Lower leg skin (tissue), 4 donors: Measurements from ENCODE around the gene ARPIN. TPM values are rescaled to one million over a fixed set of nuclear protein-coding genes. Genes with fewer than 3 reads are reported as not detected.
"Not testable (repeated sequence)": the region's sequence is repeated elsewhere in the genome, so short reads cannot be mapped to it uniquely, and the experiment has no call there.

ENCODE experiments used
- DNase-seq, 2 donors: peaks; one replicate each; pipeline ENCODE4 v3.0.0-alpha.2; 2019; ENCODE audit warnings: low spot score in 2 of 2
- H3K4me3 ChIP-seq: fragments of 200-600 bp; sonication (generic); 2 replicates; pipeline ENCODE4 v1.5.1; 2017; ENCODE audit warnings: mild to moderate bottlenecking, low read depth; ENCODE audit not compliant: poor library complexity, severe bottlenecking
- POLR2A ChIP-seq, 2 donors: fragments of 450-650 bp; IDR thresholded peaks; one replicate each; pipeline ENCODE4 v1.6.1; 2016 to 2017; ENCODE audit warnings: antibody characterized with exemption in 2 of 2, mild to moderate bottlenecking in 1 of 2, moderate library complexity in 1 of 2
- WGBS, 2 donors: methylation state at CpG; one replicate each; pipeline ENCODE4 v1.1.5; 2018; 5-methylcytosine and 5-hydroxymethylcytosine counted together
- intact Hi-C: fragments of 100-400 bp; cut with DNase I; formaldehyde crosslinking; loops from one replicate; pipeline ENCODE4 v1.15.0; 2023; ENCODE audit warnings: low total_unique reads
- total RNA-seq, 4 donors: library from RNA; depleted of rRNA; stranded (reverse); fragments of >200 nt; gene quantifications; one replicate each; pipeline ENCODE4 v1.1.0, GENCODE V29; 2016
- TF ChIP-seq, protein P1 (sequence below), 3 donors: fragments of 450-650 bp; IDR thresholded peaks; one replicate each; pipeline ENCODE4 v1.5.1; 2016; ENCODE audit warnings: antibody characterized with exemption in 3 of 3, mild to moderate bottlenecking in 3 of 3, moderate library complexity in 2 of 3

Gene ARPIN
- total RNA-seq, 4 donors from 2014 or later, result 8.5 to 21.5 (median 14.4) TPM

DNA sequence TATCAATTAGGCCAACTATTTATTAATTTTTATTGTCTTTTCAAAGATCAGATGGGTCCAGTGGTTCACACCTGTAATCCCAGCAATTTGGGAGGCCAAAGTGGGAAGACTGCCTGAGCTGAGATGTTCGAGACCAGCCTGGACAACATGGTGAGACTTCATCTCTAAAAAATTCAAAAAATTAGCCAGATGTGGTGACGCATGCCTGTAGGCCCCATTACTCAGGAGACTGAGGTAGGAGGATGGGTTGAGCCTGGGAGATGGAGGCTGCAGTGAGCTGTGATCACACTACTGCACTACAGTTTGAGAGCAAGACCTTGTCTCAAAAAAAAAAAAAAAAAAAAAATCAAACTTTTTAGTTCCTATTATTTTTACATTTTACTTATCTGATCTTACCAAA is 27.1 kb downstream of the ARPIN start:
- intact Hi-C loops, result no loop called here

DNA sequence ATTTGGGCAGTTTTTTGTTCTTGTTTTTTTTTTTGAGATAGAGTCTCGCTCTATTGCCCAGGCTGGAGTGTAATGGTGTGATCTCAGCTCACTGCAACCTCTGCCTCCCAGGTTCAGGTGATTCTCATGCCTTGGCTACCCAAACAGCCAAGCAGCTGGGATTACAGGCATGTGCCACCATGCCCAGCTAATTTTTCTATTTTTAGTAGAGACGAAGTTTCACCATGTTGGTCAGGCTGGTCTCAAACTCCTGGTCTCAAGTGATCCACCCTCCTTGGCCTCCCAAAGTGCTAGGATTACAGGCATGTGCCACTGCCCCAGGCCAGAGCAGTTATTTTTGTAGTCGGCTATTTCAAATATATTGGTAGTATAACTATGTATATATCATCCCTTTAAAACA is 27.6 kb downstream of the ARPIN start:
- intact Hi-C loops, DNase-seq, H3K4me3 ChIP-seq: not testable (repeated sequence)
- 61 to 67% methylated on average over 3 of the region's 3 CpGs for WGBS, 2 donors

More for the DNA sequence above, 27.1 kb downstream of the ARPIN start:
- DNase-seq, result no peak
- TF ChIP-seq, protein P1, sequence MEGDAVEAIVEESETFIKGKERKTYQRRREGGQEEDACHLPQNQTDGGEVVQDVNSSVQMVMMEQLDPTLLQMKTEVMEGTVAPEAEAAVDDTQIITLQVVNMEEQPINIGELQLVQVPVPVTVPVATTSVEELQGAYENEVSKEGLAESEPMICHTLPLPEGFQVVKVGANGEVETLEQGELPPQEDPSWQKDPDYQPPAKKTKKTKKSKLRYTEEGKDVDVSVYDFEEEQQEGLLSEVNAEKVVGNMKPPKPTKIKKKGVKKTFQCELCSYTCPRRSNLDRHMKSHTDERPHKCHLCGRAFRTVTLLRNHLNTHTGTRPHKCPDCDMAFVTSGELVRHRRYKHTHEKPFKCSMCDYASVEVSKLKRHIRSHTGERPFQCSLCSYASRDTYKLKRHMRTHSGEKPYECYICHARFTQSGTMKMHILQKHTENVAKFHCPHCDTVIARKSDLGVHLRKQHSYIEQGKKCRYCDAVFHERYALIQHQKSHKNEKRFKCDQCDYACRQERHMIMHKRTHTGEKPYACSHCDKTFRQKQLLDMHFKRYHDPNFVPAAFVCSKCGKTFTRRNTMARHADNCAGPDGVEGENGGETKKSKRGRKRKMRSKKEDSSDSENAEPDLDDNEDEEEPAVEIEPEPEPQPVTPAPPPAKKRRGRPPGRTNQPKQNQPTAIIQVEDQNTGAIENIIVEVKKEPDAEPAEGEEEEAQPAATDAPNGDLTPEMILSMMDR (IDR thresholded peaks at IDR 0.05), result no peak
- TF ChIP-seq POLR2A (IDR thresholded peaks at IDR 0.05), result no peak
- 90% methylated on average over 2 of the region's 2 CpGs for WGBS, 2 donors
- no peak overlapping the region for H3K4me3 ChIP-seq

DNA sequence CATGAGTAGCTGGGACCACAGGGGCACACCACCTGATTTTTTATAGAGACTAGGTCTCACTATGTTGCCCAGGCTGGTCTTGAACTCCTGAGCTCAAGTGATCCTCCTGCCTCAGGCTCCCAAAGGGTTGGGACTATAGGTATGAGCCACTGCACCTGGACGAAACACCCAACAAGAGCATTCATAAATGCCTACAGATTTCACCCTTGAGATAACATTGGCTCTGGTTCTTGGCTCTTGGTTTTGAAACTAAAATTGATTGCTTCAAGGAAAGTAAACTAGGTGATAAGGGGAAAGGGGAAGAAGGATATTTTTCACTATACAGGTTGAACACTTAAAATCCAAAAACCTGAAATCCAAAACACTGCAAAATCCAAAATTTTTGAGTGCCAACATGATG is 29.2 kb downstream of the ARPIN start:
- WGBS, 2 donors, result 92 to 96% methylated on average over 1 of the region's 1 CpG
- no peak for TF ChIP-seq POLR2A (IDR thresholded peaks at IDR 0.05)
- TF ChIP-seq, protein P1 (IDR thresholded peaks at IDR 0.05), result no peak

DNA sequence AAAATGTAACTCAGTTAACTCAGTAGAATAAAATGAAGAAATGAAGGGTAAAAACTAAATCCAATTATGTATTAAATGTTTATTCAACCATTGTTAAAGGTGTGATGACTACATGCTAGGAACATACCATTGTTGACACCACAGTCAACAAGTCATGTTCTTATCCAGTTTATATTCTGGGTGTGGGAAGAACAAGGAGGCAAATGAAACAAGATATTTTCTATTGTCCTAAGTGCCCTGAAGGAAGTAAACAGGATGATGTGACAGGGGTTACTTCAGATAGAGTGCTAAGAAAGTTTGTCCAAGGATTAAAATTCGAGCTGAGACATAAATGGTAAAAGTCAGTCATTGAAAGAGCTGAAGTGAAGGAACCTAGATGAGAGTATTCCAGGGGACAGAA is 32.0 kb downstream of the ARPIN start:
- intact Hi-C loops, result no loop called here
- 69 to 76% methylated on average over 1 of the region's 1 CpG for WGBS, 2 donors
- no peak for TF ChIP-seq POLR2A (IDR thresholded peaks at IDR 0.05)
- TF ChIP-seq, protein P1 (IDR thresholded peaks at IDR 0.05), result no peak
- DNase-seq, result no peak
- no peak overlapping the region for H3K4me3 ChIP-seq

More for the DNA sequence above, 29.2 kb downstream of the ARPIN start:
- H3K4me3 ChIP-seq, result no peak overlapping the region
- intact Hi-C loops, result no loop called here
- no peak for DNase-seq

DNA sequence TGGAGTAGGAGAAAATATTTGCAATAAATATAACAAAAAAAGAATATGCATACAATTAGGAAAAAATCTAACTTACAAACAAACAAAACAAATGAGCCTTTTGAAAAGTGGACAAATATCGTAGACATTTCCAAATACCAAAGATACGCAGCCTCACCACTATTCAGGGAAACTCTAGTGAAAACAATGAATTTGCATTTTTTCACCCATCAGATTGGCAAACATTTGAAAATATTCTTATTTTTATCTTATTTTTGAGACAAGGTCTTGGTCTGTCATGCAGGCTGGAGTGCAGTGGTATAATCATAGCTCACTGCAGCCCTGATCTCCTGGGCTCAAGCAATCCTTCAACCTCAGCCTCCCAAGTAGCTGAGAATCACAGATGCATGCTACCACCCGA is 34.4 kb downstream of the ARPIN start:
- intact Hi-C loops, result no loop called here
- WGBS, 2 donors, result 78 to 84% methylated on average over 3 of the region's 3 CpGs
- TF ChIP-seq, protein P1 (IDR thresholded peaks at IDR 0.05), result no peak
- no peak for TF ChIP-seq POLR2A (IDR thresholded peaks at IDR 0.05)
- DNase-seq, result no peak
- H3K4me3 ChIP-seq, result no peak overlapping the region

DNA sequence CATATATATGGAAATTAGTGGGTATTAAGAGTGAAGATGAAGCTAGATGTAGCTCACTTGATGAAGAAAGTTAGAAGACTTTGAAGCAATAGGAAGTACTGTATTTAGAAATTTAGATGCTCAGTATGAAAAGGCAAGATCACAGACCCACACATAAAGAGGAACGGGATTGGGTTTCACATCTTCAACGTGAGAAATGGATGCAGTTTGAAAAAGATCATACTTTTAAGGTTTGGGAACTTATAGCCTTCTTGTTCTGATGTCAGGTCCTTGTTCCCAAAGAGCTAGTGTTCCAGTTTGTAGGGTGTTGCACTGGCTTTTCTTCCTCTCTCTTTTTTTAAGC is 35.7 kb downstream of the ARPIN start:
- H3K4me3 ChIP-seq, result no peak overlapping the region
- no peak for DNase-seq
- TF ChIP-seq POLR2A (IDR thresholded peaks at IDR 0.05), result no peak
- TF ChIP-seq, protein P1 (IDR thresholded peaks at IDR 0.05), result no peak
- WGBS, 2 donors, result 77 to 85% methylated on average over 2 of the region's 2 CpGs
- intact Hi-C loops, result no loop called here
